ENCODE results near the gene N4BP2L2. TPM values are rescaled to one million over a fixed set of nuclear protein-coding genes. Genes with fewer than 3 reads are reported as not detected.

Gene N4BP2L2
- total and polyA plus RNA-seq, 2 of the 13 experiments (the other 11 are each of a cell fraction or from before 2014, with no cell fraction given) = 58.9 to 81.2 TPM

- peak; percentile 64; the same call in 1 of the 2 replicates for TF ChIP-seq ZNF362 (CRISPR knock-in tag; IDR thresholded peaks at IDR 0.05; ENCODE audit: borderline replicate concordance)
- peak; percentile 74; the same call in 1 of the 2 replicates for TF ChIP-seq ZBED4 (CRISPR knock-in tag; IDR thresholded peaks at IDR 0.05; ENCODE audit: borderline replicate concordance)
- peak; percentile 89 for TF ChIP-seq CCDC6 (CRISPR knock-in tag; IDR thresholded peaks at IDR 0.05)
- TF ChIP-seq ZNF670 (CRISPR knock-in tag; IDR thresholded peaks at IDR 0.05; ENCODE audit: borderline replicate concordance) = no peak
- peak; percentile 86; the same call in 1 of the 2 replicates for TF ChIP-seq ZNF740 (CRISPR knock-in tag; IDR thresholded peaks at IDR 0.05)
- peak; percentile 39; the same call in 1 of the 2 replicates for TF ChIP-seq CSRNP1 (CRISPR knock-in tag; IDR thresholded peaks at IDR 0.05)
- no peak for TF ChIP-seq MBNL3 (CRISPR knock-in tag; conservative IDR thresholded peaks at IDR 0.05)
- TF ChIP-seq TFDP1 (CRISPR knock-in tag; IDR thresholded peaks at IDR 0.05; ENCODE audit: borderline replicate concordance) = peak; percentile 88
- no peak for TF ChIP-seq ZNF800 (CRISPR knock-in tag; IDR thresholded peaks at IDR 0.05)
- TF ChIP-seq ATF5 (CRISPR knock-in tag; IDR thresholded peaks at IDR 0.05; ENCODE audit: low read depth) = no peak
- TF ChIP-seq SMAD1 (CRISPR knock-in tag; IDR thresholded peaks at IDR 0.05; ENCODE audit: borderline replicate concordance, low read depth) = no peak
- peak; percentile 5; the same call in 1 of the 2 replicates for TF ChIP-seq CREB1 (IDR thresholded peaks at IDR 0.05)
- no peak for TF ChIP-seq CREB1 (CRISPR knock-in tag; IDR thresholded peaks at IDR 0.05)
- TF ChIP-seq TOPORS (CRISPR knock-in tag; IDR thresholded peaks at IDR 0.05) = peak; percentile 89; the same call in 1 of the 2 replicates
- no peak for TF ChIP-seq SOX6 (IDR thresholded peaks at IDR 0.05)
- TF ChIP-seq SOX6 (CRISPR knock-in tag; IDR thresholded peaks at IDR 0.05) = peak; percentile 46; the same call in 1 of the 2 replicates
- TF ChIP-seq POLR2A (IDR thresholded peaks at IDR 0.05; ENCODE audit: insufficient read depth in 1 of 2, low read depth in 2 of 2, low read length in 2 of 2) = peak; percentile 47 to 50; a peak in 1 of 4 replicates
Observed at GRCh38 chr13:32586080-32586900, 47.7 kb upstream of the N4BP2L2 start, which contains the start of gene PDS5B (continued).
